T1000 (cell line): ENCODE results near the gene DGCR2.
"Not testable (repeated sequence)": the region's sequence is repeated elsewhere in the genome, so short reads cannot be mapped to it uniquely, and the experiment has no call there.

Experiments
- DNase-seq: peaks from one replicate; lab custom pipeline; 2025; ENCODE audit warnings: mixed read lengths; lab: John Stamatoyannopoulos, UW

DGCR2 gene

DNA sequence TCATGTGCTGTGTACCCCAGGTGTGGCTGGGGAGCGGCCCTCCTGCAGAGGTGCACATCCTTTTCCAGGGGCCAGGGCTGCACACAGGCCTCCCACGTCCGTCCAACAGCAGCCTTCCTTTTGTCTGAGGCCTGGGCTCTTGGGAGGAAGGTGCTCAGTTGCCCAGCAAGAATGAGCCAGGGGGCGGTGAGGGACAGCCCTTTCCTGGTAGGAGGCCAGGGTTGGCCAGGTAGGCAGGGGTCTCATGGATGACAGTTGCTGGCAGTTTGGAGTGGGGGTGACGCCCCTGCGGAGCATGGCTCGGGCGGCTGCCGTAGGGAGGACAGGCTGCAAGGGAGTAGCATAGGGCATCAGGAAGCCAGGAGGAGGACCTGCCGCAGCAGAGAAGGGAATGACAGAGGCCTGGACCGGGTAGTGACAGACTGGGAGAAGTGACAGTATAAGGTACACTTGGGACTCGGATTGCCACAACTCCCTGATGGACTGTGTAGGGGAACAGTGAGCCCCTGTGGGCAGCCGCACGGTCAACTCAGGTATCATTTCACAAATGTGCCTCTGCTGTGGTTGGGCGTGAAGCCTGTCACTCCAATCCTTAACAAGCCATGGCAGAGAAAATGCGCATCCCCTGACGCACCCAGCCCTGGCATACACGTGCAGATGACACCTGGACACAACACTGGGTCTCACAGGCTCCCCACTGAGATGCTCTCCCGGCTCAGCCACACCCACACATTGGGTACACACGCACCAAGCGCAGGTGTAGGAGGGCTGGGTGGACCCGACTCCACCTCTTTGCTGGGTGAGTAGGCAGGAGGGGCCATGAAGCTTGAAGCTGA lies 79.7 kb downstream of the DGCR2 start:
- DNase-seq, result no peak

DNA sequence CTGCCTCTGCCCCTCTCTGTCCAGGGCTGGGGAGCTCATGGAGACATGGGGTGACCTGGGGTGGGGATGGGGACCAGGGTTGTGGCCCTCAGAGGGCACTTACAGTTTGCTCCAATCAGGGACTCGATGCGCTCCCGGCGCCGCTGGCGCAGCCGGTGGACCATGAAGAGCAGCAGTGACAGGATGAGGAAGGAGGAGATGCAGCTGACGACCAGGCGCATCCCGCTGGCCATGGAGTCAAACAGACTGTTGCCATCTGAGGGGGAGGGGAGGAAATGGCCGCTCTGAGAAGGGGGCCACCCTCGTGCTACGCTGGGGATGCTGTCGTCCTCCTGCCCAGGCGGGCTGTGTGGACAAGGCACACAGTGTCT lies 80.5 kb downstream of the DGCR2 start:
- no peak for DNase-seq

DNA sequence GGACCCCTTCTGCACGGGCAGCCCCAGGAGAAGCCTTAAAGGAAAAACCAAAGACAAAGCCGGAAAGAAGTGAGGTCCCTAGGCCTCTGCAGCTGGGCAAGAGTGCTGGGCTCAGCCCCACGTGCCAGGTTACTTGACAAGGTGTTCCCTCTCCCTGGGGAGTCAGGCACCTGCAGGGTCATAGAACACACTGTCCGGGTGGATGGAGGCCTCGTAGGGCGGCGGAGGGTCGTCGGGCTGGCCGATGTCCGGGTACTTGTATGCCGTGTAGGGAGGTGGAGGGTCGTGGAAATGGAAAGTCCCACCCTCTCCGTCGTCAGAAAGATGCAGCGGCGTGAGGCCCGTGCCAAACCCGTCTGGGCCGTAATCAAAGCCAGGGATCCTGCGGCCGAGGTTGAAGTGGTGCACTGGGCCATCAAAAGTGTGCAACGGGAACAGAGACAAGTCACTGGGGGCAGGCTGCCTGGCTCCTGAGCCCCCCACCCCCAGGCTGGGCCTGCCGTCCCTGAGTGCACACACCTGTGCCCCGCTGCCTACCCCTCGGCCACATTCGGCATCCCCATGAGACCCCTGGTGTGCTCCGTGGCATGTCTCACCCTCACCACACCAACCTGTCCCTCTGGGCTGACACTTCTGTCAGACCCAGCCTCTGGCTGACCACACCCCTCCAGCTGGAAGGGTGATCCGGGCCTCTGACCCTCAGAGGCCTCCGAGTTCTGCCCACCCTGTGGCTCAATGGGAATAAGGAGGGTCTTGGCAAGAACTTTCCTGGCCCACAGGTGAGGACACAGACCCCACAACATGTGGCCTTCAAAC lies 81.1 kb downstream of the DGCR2 start:
- DNase-seq, result no peak

DNA sequence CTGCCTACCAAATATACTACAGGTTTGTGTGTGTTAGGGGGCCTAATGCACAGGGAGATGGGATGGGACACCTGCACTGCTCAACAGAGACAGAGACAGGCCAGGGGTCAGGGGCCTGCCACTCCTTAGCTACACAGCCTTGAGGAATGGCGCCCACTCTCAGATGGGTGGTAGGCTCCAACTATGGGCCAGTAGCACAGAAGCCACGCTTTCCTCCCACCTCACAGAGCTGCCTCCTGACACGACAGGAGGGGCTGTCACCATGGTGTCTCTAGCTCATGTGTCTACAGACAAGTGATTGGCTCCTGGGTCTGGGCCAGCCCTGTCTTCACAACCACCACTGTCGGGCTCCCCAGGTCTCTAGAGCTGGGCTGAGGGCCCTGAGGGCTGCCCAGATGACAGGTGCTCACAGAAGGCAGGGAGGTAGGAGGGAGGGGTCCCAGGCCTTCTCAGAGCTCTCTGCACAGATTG lies 81.8 kb downstream of the DGCR2 start:
- DNase-seq, result no peak

DNA sequence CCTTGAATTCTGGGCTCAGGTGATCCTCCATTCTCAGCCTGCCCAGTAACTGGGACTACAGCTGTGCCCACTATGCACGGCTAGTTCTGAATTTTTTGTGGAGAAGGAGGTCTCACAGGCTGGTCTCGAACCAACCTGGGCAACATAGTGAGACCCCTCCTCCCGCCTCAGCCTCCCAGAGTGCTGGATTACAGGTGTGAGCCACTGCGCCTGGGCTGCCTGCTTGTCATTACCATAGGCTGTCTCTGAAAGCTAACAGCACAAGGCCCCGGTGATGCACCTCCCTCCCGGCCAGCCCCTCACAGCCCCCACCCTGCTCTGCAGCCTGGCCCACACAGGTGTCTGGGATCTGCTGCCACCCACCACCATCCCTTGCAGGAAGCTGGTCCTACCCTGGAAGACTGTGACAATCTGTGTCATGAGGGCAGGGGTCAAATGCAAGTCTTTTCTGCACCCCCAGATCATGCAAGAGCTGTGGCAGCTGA lies 82.4 kb downstream of the DGCR2 start:
- no peak for DNase-seq

DNA sequence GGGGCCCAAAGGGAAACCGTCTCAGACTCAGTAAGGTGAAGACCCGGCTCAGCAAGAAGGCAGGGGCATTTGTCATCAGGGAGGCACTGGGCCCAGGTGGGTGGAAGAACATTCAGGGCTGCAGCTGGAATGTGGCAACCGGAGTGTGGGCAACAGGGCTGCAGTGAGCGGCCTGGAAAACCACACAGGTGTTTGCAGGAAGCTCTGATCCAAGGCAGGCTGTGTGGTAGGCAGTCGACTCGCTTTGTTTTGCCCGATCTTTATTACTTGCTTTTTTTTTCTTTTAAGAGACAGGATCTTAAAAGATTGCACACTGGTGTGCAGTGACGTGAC lies 82.8 kb downstream of the DGCR2 start:
- DNase-seq, result no peak

DNA sequence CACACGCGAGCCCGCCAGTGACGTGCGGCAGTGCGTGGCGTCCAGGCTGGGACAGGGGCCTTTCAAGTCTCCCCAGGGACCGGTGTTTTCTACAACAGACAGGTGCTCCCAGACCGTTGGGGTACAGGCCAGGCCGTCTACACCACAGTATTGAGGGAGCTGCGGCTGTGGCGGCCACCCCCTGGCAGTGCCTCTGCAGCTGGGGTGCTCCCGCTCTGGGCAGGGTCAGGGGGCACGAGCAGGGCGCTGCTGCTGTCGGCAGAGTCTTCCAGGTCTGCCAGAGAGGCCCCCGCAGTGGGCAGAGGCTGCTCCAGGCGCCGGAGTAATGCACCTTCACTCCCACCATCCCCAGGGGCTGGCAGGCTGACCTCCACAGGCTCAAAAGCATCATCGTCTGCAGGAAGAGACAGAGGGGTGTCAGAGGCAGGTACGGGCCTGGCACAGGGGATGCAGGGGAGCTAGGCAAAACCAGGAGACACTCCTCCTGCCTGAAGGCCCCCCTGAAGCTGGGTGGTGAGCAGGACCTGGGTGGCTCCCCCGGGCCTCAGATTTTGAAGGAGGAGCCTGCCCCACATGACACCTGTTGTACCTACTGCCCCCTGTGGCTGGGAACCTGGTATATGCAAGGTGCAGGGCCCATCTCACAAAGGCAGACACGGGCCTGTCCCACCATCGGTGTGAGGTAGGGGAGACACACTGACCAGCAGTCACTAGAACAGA lies 83.3 kb downstream of the DGCR2 start:
- no peak for DNase-seq

DNA sequence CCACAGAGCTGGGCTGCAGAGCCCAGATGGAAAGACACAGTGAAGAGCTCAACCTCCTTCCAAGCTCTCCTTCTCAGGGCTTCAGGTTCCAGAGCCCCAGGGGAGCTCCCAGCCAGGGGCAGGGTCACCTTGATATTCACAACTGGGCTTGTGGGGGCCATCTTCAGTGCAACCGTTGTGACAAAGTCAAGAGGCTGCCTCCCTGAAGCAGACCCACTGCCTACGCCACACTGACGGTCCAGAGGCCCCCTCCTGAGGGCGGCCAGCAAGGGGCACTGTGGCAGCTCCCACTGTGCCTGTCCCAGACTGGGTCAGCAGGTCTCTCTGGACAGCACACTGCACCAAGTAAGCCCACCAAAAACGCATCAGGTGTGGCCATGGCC lies 84.1 kb downstream of the DGCR2 start:
- no peak for DNase-seq

DNA sequence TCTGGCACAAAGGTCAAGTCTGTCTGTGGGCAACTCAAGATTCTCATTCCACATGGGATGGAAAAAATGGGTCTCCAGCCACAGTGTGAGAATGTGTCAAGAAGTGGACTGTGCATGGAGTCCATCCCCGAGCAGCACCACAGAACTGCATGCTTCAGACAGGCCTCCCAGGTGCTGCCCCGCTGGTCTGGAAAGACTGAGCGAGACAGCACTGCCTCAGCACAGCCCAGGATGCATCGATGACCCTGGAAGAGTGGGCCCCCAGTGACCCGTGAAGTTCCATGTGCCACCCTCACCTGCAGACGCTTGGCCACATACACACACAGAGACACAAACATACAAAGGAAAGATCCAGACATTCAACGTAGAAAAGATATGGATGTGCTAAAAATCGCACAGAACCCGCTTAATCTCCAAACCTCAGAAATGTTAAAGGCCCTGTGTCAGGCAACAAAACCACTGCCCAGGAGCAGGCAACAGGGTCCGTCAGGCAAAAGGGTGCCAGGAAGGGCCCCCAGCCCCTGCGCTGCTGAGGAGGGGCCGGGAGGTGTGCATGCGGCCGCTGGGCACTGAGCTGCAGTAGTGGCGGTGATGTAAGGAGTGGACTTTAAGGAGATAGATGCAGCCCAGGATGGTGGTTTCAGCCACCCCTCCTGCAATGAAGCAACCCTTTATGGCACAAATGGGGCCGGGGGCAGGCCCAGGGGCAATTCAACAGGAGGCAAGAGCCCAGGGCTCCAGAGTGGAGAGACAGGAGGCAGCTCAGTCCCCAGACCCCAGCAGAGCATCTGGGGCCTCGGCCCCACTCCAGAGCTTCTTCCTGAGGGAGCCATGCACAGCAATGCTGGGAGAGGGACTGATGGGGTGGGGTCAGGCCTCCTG lies 84.7 kb downstream of the DGCR2 start:
- no peak for DNase-seq

DNA sequence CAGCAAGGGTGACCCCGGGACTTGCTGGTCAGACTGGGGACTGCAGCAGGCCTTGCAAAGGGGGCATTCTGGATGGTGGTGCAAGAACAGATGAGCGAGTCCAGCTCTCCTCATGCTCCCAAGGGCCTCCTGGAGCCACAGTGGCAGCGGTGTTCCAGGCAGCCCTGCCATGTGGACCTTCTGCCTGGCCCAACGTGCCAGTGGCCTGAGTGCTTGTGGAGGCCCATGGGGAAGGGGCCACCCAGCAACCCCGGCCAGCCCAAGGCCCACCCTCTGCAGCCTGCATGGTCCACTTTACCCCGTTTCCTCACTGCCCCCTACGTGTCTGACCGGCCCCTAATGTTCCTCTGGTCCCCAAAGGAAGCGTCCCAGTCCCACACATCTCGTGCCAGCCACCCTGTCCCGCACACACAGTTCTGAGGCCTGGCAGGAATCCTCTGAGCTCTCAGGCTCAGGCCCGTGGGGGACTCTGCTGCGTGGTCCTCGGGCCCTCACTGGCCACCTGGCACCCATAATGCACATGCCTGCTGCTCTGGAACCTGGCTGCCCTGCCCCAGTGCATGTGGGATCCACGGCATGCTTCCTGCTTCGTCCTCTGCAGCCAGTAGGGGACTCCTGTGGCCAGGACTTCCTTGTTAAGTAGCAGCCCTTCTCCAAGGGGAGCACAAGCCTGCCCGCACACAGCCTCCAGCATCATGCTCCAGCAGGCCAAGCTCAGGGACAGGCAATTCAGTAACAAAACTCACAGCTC lies 85.5 kb downstream of the DGCR2 start:
- no peak for DNase-seq

DNA sequence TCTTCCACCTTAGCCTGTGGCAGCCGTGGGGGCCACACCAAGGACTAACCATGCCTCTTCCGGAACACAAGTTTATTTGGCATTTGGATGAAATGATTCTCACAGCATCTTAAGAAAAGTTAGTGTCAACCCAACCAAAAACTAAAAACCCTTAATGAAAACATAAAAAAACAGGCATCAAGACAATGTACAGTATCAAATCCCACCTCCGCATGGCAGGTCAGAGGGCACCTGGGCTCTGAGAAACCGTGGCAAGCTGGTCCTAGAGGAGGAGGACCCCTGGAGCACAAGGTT lies 86.0 kb downstream of the DGCR2 start:
- no peak for DNase-seq

DNA sequence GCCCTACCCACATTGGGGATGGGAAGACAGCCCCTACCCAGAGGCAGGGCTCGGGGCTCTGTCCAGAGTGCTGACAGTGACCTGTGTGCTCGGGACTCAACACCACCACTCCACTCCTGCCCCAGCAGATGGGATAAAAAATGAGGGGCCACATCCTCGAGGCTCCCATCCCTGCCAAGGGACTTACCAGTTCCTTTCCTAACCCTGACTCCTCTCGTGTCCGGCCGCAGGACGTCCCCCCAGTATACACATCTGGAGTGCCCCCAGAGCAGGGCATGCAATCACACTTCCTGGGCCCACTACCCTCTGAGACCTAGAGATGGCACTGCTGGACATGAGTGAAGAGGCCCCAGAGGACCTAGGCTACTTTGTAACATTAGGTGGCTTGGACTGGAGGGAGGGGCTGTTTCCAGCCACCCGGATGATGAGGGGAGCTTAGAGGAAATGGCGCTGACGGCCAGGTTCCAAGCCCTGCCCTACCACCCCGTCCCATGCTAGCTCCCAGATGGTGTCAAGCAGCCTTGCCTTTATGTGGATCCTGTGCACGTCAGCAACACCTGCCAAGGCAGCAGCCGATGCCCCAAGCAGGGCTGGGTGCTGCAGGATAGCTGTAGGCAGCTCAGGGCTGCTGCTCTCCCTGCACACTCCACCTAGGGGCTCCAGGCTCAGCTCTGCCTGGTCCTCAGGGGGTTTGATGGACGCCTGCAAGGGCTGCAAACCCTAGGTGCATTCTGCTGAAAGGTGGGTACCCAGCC lies 86.6 kb downstream of the DGCR2 start:
- no peak for DNase-seq

DNA sequence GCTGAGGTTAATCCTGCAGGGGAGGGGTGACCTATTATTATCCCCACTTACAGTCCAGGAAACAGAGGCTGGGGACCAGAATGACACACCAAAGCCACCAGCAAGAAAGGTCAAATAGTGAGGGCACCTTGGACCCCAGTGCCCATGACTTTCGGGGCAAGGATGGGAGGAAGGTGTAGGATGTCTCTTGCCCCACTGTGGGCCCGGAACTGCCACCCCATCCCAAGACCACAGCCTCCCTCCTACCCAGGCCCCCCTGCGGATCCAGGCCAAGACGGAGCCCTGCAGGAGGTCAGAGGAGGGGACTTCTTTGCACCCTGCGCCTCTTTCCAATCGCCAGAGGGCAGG lies 87.1 kb downstream of the DGCR2 start:
- not testable (repeated sequence) for DNase-seq

DNA sequence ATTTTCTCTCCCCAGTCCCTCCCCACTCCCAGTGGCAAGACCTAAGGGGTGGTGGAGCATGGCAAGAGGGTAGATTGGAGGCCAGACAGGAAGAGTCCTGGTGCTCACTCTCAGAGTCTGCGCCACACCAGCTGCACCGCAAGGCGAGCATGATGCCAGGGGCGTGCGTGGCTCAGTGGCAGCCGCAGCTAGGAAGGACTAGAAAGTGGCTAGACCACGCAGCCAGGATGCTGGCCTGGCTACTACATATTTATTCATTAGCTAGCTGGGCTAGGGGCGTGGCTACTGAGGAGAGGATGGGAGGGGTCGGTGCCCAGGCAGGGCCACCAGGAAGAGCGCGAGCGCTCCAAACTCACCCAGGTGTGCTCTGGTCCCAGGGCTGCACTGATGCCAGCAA lies 87.5 kb downstream of the DGCR2 start:
- DNase-seq, result not testable (repeated sequence)

DNA sequence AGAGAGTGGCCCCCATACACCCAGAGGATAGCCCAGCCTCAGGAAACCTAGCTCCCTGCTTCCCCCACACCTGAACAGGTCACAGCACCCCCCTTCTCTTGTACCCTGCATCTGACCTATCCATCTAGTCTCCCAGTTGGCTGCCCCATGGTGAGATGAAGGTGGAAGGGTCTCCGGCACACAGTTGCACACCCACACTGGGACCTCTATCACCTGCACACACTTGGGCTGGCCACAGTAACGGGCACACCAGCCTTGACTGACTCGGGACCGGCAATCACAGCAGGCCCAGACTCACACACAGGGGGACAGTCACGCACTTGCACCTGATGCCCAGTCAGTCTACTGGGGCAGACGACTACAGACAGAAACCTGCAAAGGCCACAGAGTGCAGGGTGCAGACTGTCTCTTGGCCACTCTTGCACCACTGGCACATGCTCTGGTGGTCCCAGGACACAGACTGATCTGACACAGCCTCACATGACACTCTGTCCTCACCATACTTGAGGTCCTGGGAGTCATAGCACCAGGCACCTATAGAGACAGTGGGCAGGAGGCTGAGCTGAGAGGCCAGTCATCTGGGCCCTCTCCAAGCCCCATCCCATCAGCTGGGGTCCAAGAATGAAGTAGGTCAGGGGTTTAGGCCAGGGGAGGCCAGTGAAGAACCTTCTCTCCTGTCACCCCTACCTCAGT lies 88.0 kb downstream of the DGCR2 start:
- DNase-seq, result not testable (repeated sequence)

DNA sequence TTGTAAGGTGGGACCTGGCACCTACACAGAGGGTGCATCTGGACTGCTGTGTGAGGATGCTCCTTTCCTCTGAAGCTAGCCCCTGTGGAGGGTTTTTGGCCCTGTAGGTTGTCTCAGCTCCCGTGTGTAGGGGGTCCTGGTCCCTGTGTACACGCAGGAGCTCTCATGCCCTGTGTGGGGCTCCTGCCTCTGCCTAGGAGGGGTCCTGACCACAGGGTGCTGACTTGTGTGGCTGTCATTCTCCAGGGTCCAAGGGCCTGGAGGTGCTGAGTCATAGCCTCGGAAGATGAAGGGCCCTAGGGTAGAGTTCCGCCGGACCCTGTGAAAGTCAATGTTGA lies 88.7 kb downstream of the DGCR2 start:
- not testable (repeated sequence) for DNase-seq

DNA sequence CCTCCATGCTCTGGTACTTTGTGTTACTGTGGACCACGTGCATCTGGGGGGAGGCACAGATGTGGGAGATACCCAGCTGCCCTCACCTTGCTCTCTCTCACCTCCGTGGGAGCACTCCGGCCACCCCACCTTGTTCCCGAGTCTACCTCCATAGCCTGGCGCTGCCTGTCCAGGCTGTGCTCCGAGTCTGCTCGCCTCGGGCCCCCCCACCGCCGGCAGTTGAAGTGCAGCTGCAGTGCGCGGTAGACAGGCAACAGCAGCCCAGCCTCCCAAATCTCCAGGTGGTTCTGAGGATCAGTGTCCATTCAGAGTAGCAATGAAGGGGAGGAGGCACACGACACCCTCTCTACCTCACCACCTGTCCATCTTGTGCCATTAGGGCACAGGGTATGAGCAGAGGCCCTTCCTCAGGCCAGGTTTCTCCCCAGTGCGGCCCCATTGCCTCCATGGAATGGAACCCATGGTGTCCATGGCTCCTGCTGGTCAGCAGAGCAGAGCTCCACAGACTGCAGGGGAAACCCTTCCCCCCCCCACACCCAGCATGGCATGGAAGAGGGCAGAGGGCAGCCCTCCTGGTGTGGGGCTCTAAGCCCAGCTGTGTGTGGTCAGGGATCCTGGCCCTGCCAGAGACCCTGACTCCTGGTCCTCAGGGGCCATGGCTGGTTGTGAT lies 89.2 kb downstream of the DGCR2 start:
- not testable (repeated sequence) for DNase-seq

DNA sequence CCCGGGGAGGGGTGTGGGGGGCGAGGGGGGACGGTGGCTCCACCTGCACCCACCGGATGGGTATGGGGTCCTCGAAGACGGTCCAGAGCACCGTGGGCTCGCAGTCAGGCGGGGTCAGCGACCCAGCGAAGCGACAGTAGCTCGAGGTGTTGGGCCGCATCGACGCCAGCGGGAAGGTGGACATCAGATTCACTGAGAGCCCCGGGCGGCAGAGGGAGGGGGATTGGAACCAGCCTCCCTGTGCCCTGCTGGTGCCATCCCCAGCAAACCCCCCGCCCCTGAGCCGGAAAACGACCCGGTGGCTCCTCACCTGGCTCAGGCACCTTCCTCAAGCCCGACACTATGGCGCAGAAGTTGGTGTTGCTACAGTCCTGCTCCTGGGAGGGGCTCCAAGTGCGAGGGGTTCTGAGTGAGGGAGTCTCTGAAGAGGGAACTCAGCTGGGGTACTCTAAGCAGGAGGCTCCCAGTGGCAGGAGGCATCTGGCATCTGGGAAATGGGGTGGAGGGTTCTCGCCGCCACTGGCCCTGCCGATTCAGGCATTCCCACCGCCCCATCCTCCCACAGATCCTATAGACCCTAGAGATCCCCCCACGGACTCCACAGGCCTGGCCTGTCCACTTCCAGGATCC lies 89.9 kb downstream of the DGCR2 start:
- DNase-seq, result not testable (repeated sequence)

DNA sequence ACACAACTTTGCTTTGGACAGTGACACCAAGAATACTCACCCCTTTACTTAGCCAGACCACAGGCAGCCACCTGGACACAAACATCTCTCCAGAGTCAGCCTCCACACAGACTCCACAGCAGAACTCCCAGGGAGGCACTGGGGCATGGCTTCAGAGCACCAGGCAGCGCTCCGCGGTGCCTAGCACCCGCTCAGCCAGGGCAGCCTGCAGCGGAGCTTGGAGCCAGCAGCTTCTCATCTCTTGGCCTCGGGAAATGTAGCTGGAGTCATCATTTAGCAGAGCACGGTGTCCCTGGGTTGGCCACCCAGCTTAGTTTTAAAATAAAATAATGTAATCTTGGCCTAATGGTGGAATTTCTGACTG lies 91.3 kb downstream of the DGCR2 start:
- not testable (repeated sequence) for DNase-seq
